IMR-90 (cell line): ENCODE measurements around the gene SIRT2. TPM values are rescaled to one million over a fixed set of nuclear protein-coding genes. Genes with fewer than 3 reads are reported as not detected.

ENCODE experiments used
- ATAC-seq: fragments of 200-7000 bp; cut with Tn5 transposase; 2 replicates; pipeline ENCODE4 v1.9.1; 2020; ENCODE audit warnings: low read depth, mild to moderate bottlenecking, moderate library complexity
- BruUV-seq: library from RNA; stranded (reverse); fragments of 400-500 nt; replicated peaks from 2 replicates; lab custom pipeline; 2021; lab: Mats Ljungman, UMichigan
- CTCF ChIA-PET: fragments of 300-600 bp; formaldehyde crosslinking; extraction: SDS; loops from one replicate; lab custom pipeline; 2021; ENCODE audit warnings: antibody characterized with exemption; lab: Yijun Ruan, JAX
- POLR2A ChIA-PET: fragments of 300-600 bp; sonication (Branson Sonifier 250); formaldehyde crosslinking; loops from one replicate; lab custom pipeline; 2022; ENCODE audit warnings: antibody characterized with exemption; ENCODE audit not compliant: unreplicated experiment; lab: Charles Lee
- DNase-seq: peaks from one replicate; pipeline ENCODE4 v3.0.0; 2013
- H2AFZ ChIP-seq: replicated peaks from 2 replicates; pipeline ENCODE3; 2013; ENCODE audit warnings: low read length, mild to moderate bottlenecking; ENCODE audit not compliant: poor library complexity
- H2AK5ac ChIP-seq: 2 replicates; pipeline ENCODE4 v1.6.1; 2013; ENCODE audit warnings: low read depth, low read length, inconsistent platforms
- H2AK9ac ChIP-seq: replicated peaks from 2 replicates; pipeline ENCODE3; 2013; ENCODE audit warnings: mild to moderate bottlenecking, low read depth, low read length, moderate library complexity; ENCODE audit not compliant: poor library complexity
- H2BK120ac ChIP-seq: 2 replicates; pipeline ENCODE4 v1.6.1; 2013; ENCODE audit warnings: low read depth, low read length, inconsistent platforms
- H2BK15ac ChIP-seq: 3 replicates; pipeline ENCODE4 v1.6.1; 2013; ENCODE audit warnings: low read depth, low read length, inconsistent platforms
- H2BK20ac ChIP-seq: 2 replicates; pipeline ENCODE4 v1.6.1; 2013; ENCODE audit warnings: low read depth, mild to moderate bottlenecking, inconsistent platforms, low read length, moderate library complexity
- H2BK5ac ChIP-seq: 2 replicates; pipeline ENCODE4 v1.6.1; 2013; ENCODE audit warnings: mild to moderate bottlenecking, low read depth, low read length, inconsistent platforms; ENCODE audit not compliant: poor library complexity, severe bottlenecking
- H3K14ac ChIP-seq: replicated peaks from 2 replicates; pipeline ENCODE4 v1.6.1; 2013; ENCODE audit warnings: low read depth, low read length, inconsistent platforms
- H3K18ac ChIP-seq: 2 replicates; pipeline ENCODE4 v1.6.1; 2013; ENCODE audit warnings: low read depth, low read length, control low read depth
- H3K23ac ChIP-seq: 2 replicates; pipeline ENCODE4 v1.6.1; 2013; ENCODE audit warnings: low read depth, low read length, inconsistent platforms
- H3K27ac ChIP-seq: 2 replicates; pipeline ENCODE4 v1.5.1; 2013; ENCODE audit warnings: mild to moderate bottlenecking, control low read depth, low read length; ENCODE audit not compliant: insufficient read depth
- H3K27me3 ChIP-seq: 2 replicates; pipeline ENCODE4 v1.6.1; 2013; ENCODE audit warnings: low read length; ENCODE audit not compliant: control insufficient read depth, insufficient read depth
- H3K36me3 ChIP-seq: 2 replicates; pipeline ENCODE4 v1.6.1; 2013; ENCODE audit warnings: low read length, mixed read lengths; ENCODE audit not compliant: control insufficient read depth, insufficient read depth
- H3K4ac ChIP-seq: 2 replicates; pipeline ENCODE4 v1.6.1; 2013; ENCODE audit warnings: low read depth, low read length, inconsistent platforms
- H3K4me1 ChIP-seq: 2 replicates; pipeline ENCODE4 v1.6.1; 2013; ENCODE audit warnings: low read length, mixed read lengths; ENCODE audit not compliant: control insufficient read depth, insufficient read depth
- H3K4me2 ChIP-seq: 2 replicates; pipeline ENCODE4 v1.6.1; 2013; ENCODE audit warnings: low read depth, mild to moderate bottlenecking, control low read depth, low read length, moderate library complexity
- H3K4me3 ChIP-seq: 2 replicates; pipeline ENCODE4 v1.5.1; 2013; ENCODE audit warnings: low read depth, mild to moderate bottlenecking, control low read depth, low read length, moderate library complexity; ENCODE audit not compliant: insufficient read depth
- H3K56ac ChIP-seq: 2 replicates; pipeline ENCODE4 v1.6.1; 2013; ENCODE audit warnings: low read length, inconsistent platforms; ENCODE audit not compliant: insufficient read depth; ENCODE audit errors: extremely low read depth
- H3K79me1 ChIP-seq, 2 experiments: 2 replicates each; pipeline ENCODE4 v1.6.1; 2013; ENCODE audit warnings: low read length in 2 of 2, inconsistent platforms in 1 of 2, low read depth in 1 of 2
- H3K9ac ChIP-seq: 2 replicates; pipeline ENCODE4 v1.6.1; 2013; ENCODE audit warnings: low read depth, low read length, control low read depth
- H3K9me1 ChIP-seq: 2 replicates; pipeline ENCODE4 v1.6.1; 2013; ENCODE audit warnings: low read length, inconsistent platforms; ENCODE audit not compliant: insufficient read depth
- H3K9me3 ChIP-seq: 2 replicates; pipeline ENCODE4 v1.6.1; 2013; ENCODE audit warnings: low read length; ENCODE audit not compliant: control insufficient read depth, insufficient read depth
- H4K20me1 ChIP-seq: 2 replicates; pipeline ENCODE4 v1.6.1; 2013; ENCODE audit warnings: low read length, inconsistent platforms; ENCODE audit not compliant: insufficient read depth
- H4K5ac ChIP-seq: 2 replicates; pipeline ENCODE4 v1.6.1; 2013; ENCODE audit warnings: mild to moderate bottlenecking, low read depth, low read length, control low read depth
- H4K8ac ChIP-seq, 2 experiments: 2 replicates each; pipeline ENCODE4 v1.6.1; 2013; ENCODE audit warnings: low read depth in 2 of 2, low read length in 2 of 2, control low read depth in 1 of 2, inconsistent platforms in 1 of 2
- H4K91ac ChIP-seq: 2 replicates; pipeline ENCODE4 v1.6.1; 2013; ENCODE audit warnings: low read depth, low read length, inconsistent platforms; ENCODE audit not compliant: insufficient read depth
- BHLHE40 ChIP-seq: fragments of 150-350 bp; IDR thresholded peaks from 2 replicates; pipeline ENCODE4 v1.6.1; 2016; ENCODE audit warnings: mild to moderate bottlenecking, low read depth, low read length
- CEBPB ChIP-seq: IDR thresholded peaks from 2 replicates; pipeline ENCODE4 v1.6.1; 2012; ENCODE audit warnings: low read depth, low read length, improper control_type of control experiment
- CTCF ChIP-seq: conservative IDR thresholded peaks from 2 replicates; pipeline ENCODE4 v1.5.1; 2012; ENCODE audit warnings: mild to moderate bottlenecking, low read depth, low read length, improper control_type of control experiment
- ELK1 ChIP-seq: fragments of 150-350 bp; IDR thresholded peaks from 2 replicates; pipeline ENCODE4 v1.6.1; 2016; ENCODE audit warnings: low read depth, mild to moderate bottlenecking, low read length, moderate library complexity, borderline replicate concordance
- FOS ChIP-seq: fragments of 150-350 bp; IDR thresholded peaks from 2 replicates; pipeline ENCODE4 v1.6.1; 2016; ENCODE audit warnings: low read depth, low read length
- MAZ ChIP-seq: IDR thresholded peaks from 2 replicates; pipeline ENCODE4 v1.6.1; 2012; ENCODE audit warnings: low read depth, mild to moderate bottlenecking, low read length, improper control_type of control experiment, moderate library complexity, borderline replicate concordance
- MXI1 ChIP-seq: IDR thresholded peaks from 2 replicates; pipeline ENCODE4 v1.6.1; 2012; ENCODE audit warnings: low read depth, mild to moderate bottlenecking, low read length, moderate library complexity, borderline replicate concordance
- POLR2A ChIP-seq: IDR thresholded peaks from 2 replicates; pipeline ENCODE4 v1.6.1; 2012; ENCODE audit warnings: mild to moderate bottlenecking, low read depth, low read length
- RFX5 ChIP-seq: IDR thresholded peaks from 2 replicates; pipeline ENCODE4 v1.8.0; 2012; ENCODE audit warnings: low read depth, mild to moderate bottlenecking, low read length, moderate library complexity
- WGBS, 2 experiments: methylation state at CpG; one replicate each; pipeline versions ENCODE4 v1.1.5 to v1.1.7; 2013; ENCODE audit warnings: missing lambda C conversion rate in 2 of 2; ENCODE audit not compliant: insufficient read length in 1 of 2; ENCODE audit errors: extremely low coverage in 2 of 2; 5-methylcytosine and 5-hydroxymethylcytosine counted together
- dilution Hi-C: fragments of 300-500 bp; cut with HindIII; formaldehyde crosslinking; loops from one replicate; pipeline ENCODE4 v1.14.3; 2018; ENCODE audit warnings: low sequenced_read_pairs; ENCODE audit not compliant: unreplicated experiment
- in situ Hi-C: fragments of 300-500 bp; cut with MboI; formaldehyde crosslinking; loops from 3 replicates; pipeline ENCODE4 v1.14.3; 2019; ENCODE audit warnings: low sequenced_read_pairs, inconsistent platforms, mixed read lengths
- intact Hi-C: fragments of 100-400 bp; cut with micrococcal nuclease; formaldehyde crosslinking; loops from 2 replicates; pipeline ENCODE4 v1.10.0; 2022
- polyA plus RNA-seq, 3 experiments: library from polyadenylated mRNA; depleted of rRNA; stranded (reverse); fragments of >200 nt; gene quantifications; 2 replicates each; pipeline ENCODE4 v1.2.3, GENCODE V29; 2012; ENCODE audit warnings: low replicate concordance in 1 of 3
- total RNA-seq: library from RNA; depleted of rRNA; stranded (reverse); fragments of >200 nt; gene quantifications from 2 replicates; pipeline ENCODE4 v1.2.3, GENCODE V29; 2012

The SIRT2 gene
- total and polyA plus RNA-seq, 2 of the 4 experiments (the other 2 are of a cell fraction) = 43.0 to 50.0 TPM

- TF ChIP-seq MXI1 = no peak
- TF ChIP-seq FOS = peak; percentile 41; the same call in 1 of the 2 replicates
- no peak for TF ChIP-seq ELK1
- TF ChIP-seq RFX5 = peak; percentile 47; the same call in 1 of the 2 replicates
- TF ChIP-seq POLR2A = peak; percentile 56
- TF ChIP-seq BHLHE40 = no peak
- peak; percentile 88; the same call in 1 of the 2 replicates for TF ChIP-seq MAZ
- TF ChIP-seq CTCF = 0 out of 2 replicates have a peak, but pooled peaks have one; percentile 15
- no peak; the same call in none of the 2 replicates for TF ChIP-seq CEBPB
- H3K4me3 ChIP-seq = peak overlapping the region; percentile 49
- WGBS, 2 experiments = 2% methylated on average over 6 of the region's 26 CpGs; no CpG with 5 or more reads in 1 of the 2 experiments
- peaks cover 12 to 52% of the 10 kb centered on the region in 2 experiments for H3K79me1 ChIP-seq
- intact Hi-C loops = loop anchor here (1.0 kb wide), 1 partner anchor 49 kb away; the partner anchor contains the start of genes NFKBIB and SIRT2
- H2BK20ac ChIP-seq = no peak overlapping the region
- peak overlapping the region; percentile 77 for H3K14ac ChIP-seq
- ChIA-PET CTCF (no interaction called here), POLR2A (no interaction called here)
- H2BK120ac ChIP-seq = peak overlapping the region; percentile 48
- peak overlapping the region; percentile 88 for H4K91ac ChIP-seq
- dilution Hi-C loops = no loop called here
- ATAC-seq (peak; percentile 77), DNase-seq (no peak)
- no peak overlapping the region for H3K18ac ChIP-seq
- H3K27ac ChIP-seq = peak overlapping the region; percentile 71
- peaks cover 36% of the 10 kb centered on the region for H4K20me1 ChIP-seq
- H3K9me1 ChIP-seq = peaks cover 9% of the 10 kb centered on the region
- H3K23ac ChIP-seq = peak overlapping the region; percentile 84
- peak overlapping the region; percentile 3; the same call in 1 of the 3 replicates for H2BK15ac ChIP-seq
- H3K27me3 ChIP-seq = no peaks in the 10 kb centered on the region
- H3K9me3 ChIP-seq = no peaks in the 10 kb centered on the region
- peak overlapping the region; percentile 52 for H4K5ac ChIP-seq
- H3K36me3 ChIP-seq = peaks cover 20% of the 10 kb centered on the region
- peak overlapping the region; percentile 96 for H2AK9ac ChIP-seq
- peak overlapping the region; percentile 74 for H3K56ac ChIP-seq
- peak overlapping the region; percentile 84 for H3K4ac ChIP-seq
- BruUV-seq = no TSS peak
- peak overlapping the region; percentile 99 for H2AK5ac ChIP-seq
- peaks cover 15% of the 10 kb centered on the region for H3K4me1 ChIP-seq
- peak overlapping the region; percentile 85 for H2BK5ac ChIP-seq
- H3K9ac ChIP-seq = peak overlapping the region; percentile 71
- peak overlapping the region; percentile 51 to 94 for H4K8ac ChIP-seq
- in situ Hi-C loops = no loop called here
- H2AFZ ChIP-seq = peak overlapping the region; percentile 94
- peak overlapping the region; percentile 86 for H3K4me2 ChIP-seq
Observed at GRCh38 chr19:38850436-38850975, 48.9 kb downstream of the SIRT2 start.
